ENCODE measurements around the gene CASZ1. TPM values are rescaled to one million over a fixed set of nuclear protein-coding genes. Genes with fewer than 3 reads are reported as not detected.

CASZ1 gene
- total RNA-seq, 1 donor from 2014 or later: 1.6 TPM

GRCh38 chr1:10717296-10718082, 79.0 kb downstream of the CASZ1 start:
- no peak for DNase-seq (ENCODE audit: low spot score in 2 of 2)
- FAIRE-seq: no peak

GRCh38 chr1:10716840-10717239, 79.6 kb downstream of the CASZ1 start:
- DNase-seq (ENCODE audit: low spot score in 2 of 2): no peak

GRCh38 chr1:10714337-10715114, 81.9 kb downstream of the CASZ1 start:
- DNase-seq (ENCODE audit: low spot score in 2 of 2) (no peak), FAIRE-seq (no peak)

More at GRCh38 chr1:10716840-10717239, 79.6 kb downstream of the CASZ1 start:
- FAIRE-seq: no peak

- no peak for FAIRE-seq
- DNase-seq (ENCODE audit: low spot score in 2 of 2): no peak
Observed at GRCh38 chr1:10713614-10714013, 82.8 kb downstream of the CASZ1 start.

GRCh38 chr1:10712568-10713362, 83.7 kb downstream of the CASZ1 start:
- DNase-seq (ENCODE audit: low spot score in 2 of 2) (no peak), FAIRE-seq (no peak)

GRCh38 chr1:10710489-10710888, 86.0 kb downstream of the CASZ1 start:
- FAIRE-seq (no peak), DNase-seq (ENCODE audit: low spot score in 2 of 2) (no peak)

GRCh38 chr1:10709646-10710045, 86.8 kb downstream of the CASZ1 start:
- FAIRE-seq: no peak
- no peak for DNase-seq (ENCODE audit: low spot score in 2 of 2)

- FAIRE-seq: no peak
- no peak for DNase-seq (ENCODE audit: low spot score in 2 of 2)
Observed at GRCh38 chr1:10709165-10709564, 87.3 kb downstream of the CASZ1 start.

- DNase-seq (ENCODE audit: low spot score in 2 of 2): no peak
- no peak for FAIRE-seq
Observed at GRCh38 chr1:10708757-10709156, 87.7 kb downstream of the CASZ1 start.

- no peak for DNase-seq (ENCODE audit: low spot score in 2 of 2)
Observed at GRCh38 chr1:10707208-10707607, 89.2 kb downstream of the CASZ1 start.

GRCh38 chr1:10706376-10706913, 90.0 kb downstream of the CASZ1 start:
- FAIRE-seq (no peak), DNase-seq (ENCODE audit: low spot score in 2 of 2) (no peak)

More at GRCh38 chr1:10707208-10707607, 89.2 kb downstream of the CASZ1 start:
- no peak for FAIRE-seq

GRCh38 chr1:10705953-10706352, 90.5 kb downstream of the CASZ1 start:
- no peak for DNase-seq (ENCODE audit: low spot score in 2 of 2)
- no peak for FAIRE-seq

GRCh38 chr1:10704368-10704882, 92.0 kb downstream of the CASZ1 start:
- FAIRE-seq (no peak), DNase-seq (ENCODE audit: low spot score in 2 of 2) (no peak)

GRCh38 chr1:10703702-10704101, 92.7 kb downstream of the CASZ1 start:
- no peak for DNase-seq (ENCODE audit: low spot score in 2 of 2)
- no peak for FAIRE-seq

- no peak for DNase-seq (ENCODE audit: low spot score in 2 of 2)
- FAIRE-seq: no peak
Observed at GRCh38 chr1:10701145-10701544, 95.3 kb downstream of the CASZ1 start.

GRCh38 chr1:10699470-10699835, 97.0 kb downstream of the CASZ1 start:
- FAIRE-seq (no peak), DNase-seq (ENCODE audit: low spot score in 2 of 2) (no peak)

GRCh38 chr1:10698726-10699469, 97.5 kb downstream of the CASZ1 start:
- FAIRE-seq: no peak
- DNase-seq (ENCODE audit: low spot score in 2 of 2): no peak

- DNase-seq (ENCODE audit: low spot score in 2 of 2) (no peak), FAIRE-seq (no peak)
Observed at GRCh38 chr1:10697621-10698160, 98.8 kb downstream of the CASZ1 start.

GRCh38 chr1:10696977-10697376, 99.5 kb downstream of the CASZ1 start:
- FAIRE-seq: no peak

More at GRCh38 chr1:10696977-10697376, 99.5 kb downstream of the CASZ1 start:
- DNase-seq (ENCODE audit: low spot score in 2 of 2): no peak

Data from frontal cortex (tissue), 4 donors.